HepG2 (cell line): ENCODE measurements around the gene CMTM8. TPM values are rescaled to one million over a fixed set of nuclear protein-coding genes. Genes with fewer than 3 reads are reported as not detected.

Experiments
- ATAC-seq: fragments of 200-7000 bp; cut with Tn5 transposase; 3 replicates; pipeline ENCODE4 v1.9.1; 2020; ENCODE audit warnings: mild to moderate bottlenecking, moderate library complexity
- BruUV-seq: library from RNA; stranded (reverse); fragments of 400-500 nt; replicated peaks from 2 replicates; lab custom pipeline; 2021; lab: Mats Ljungman, UMichigan
- CTCF ChIA-PET: fragments of 300-600 bp; formaldehyde crosslinking; extraction: SDS; loops from one replicate; lab custom pipeline; 2021; ENCODE audit warnings: low total read pairs, inconsistent platforms, low intra/inter-chr PET ratio; lab: Yijun Ruan, JAX
- POLR2A ChIA-PET: fragments of 350-600 bp; sonication (Branson Sonifier 250); formaldehyde crosslinking; loops from one replicate; lab custom pipeline; 2020; ENCODE audit warnings: antibody characterized with exemption, inconsistent platforms; lab: Yijun Ruan, JAX
- DNase-seq: peaks from one replicate; pipeline ENCODE4 v3.0.0-alpha.2; 2015; ENCODE audit warnings: low spot score
- FAIRE-seq: peaks from 3 replicates; lab custom pipeline; 2011; peaks lifted over from hg19 to GRCh38; lab: Jason Lieb, UNC
- H2AFZ ChIP-seq: one replicate; pipeline ENCODE4 v1.6.1; 2011; ENCODE audit warnings: low read length, inconsistent platforms
- H3K27ac ChIP-seq: fragments of 300-600 bp; 3 replicates; pipeline ENCODE4 v1.8.0; 2011; ENCODE audit warnings: mixed run types, mild to moderate bottlenecking, mixed read lengths, low read length, inconsistent platforms; ENCODE audit not compliant: insufficient read depth; ENCODE audit errors: extremely low read length
- H3K27me3 ChIP-seq, 2 experiments: fragments of 200-600 bp in 1 of 2; 2 replicates in 1 of 2; 3 replicates in 1 of 2; pipeline versions ENCODE4 v1.6.0 to v1.8.0; 2011; ENCODE audit warnings: low read length in 2 of 2, mild to moderate bottlenecking in 2 of 2, moderate library complexity in 2 of 2, inconsistent platforms in 1 of 2; ENCODE audit not compliant: insufficient read depth in 2 of 2, control insufficient read depth in 1 of 2
- H3K36me3 ChIP-seq, 2 experiments: fragments of 200-600 bp in 1 of 2; replicated peaks in 1 of 2; 2 replicates in 1 of 2; 3 replicates in 1 of 2; pipeline versions ENCODE4 v1.5.1 to v1.8.0; 2011; ENCODE audit warnings: low read length in 2 of 2, inconsistent platforms in 1 of 2; ENCODE audit not compliant: insufficient read depth in 2 of 2, control insufficient read depth in 1 of 2
- H3K4me1 ChIP-seq: 2 replicates; pipeline ENCODE4 v1.5.1; 2012; ENCODE audit warnings: low read length, inconsistent platforms; ENCODE audit not compliant: insufficient read depth
- H3K4me2 ChIP-seq: 2 replicates; pipeline ENCODE4 v1.6.0; 2011; ENCODE audit warnings: low read depth, low read length, inconsistent platforms
- H3K4me3 ChIP-seq, 3 experiments: fragments of 200-600 bp in 1 of 3; sonication (generic), shearing (Covaris generic) in 1 of 3; replicated peaks in 1 of 3; 2 replicates each; pipeline ENCODE4 v1.5.1; 2011 to 2016; ENCODE audit warnings: low read length in 3 of 3, inconsistent platforms in 2 of 3, low read depth in 2 of 3, mild to moderate bottlenecking in 2 of 3, control low read depth in 1 of 3, mixed read lengths in 1 of 3; ENCODE audit not compliant: insufficient read depth in 1 of 3
- H3K79me2 ChIP-seq: one replicate; pipeline ENCODE4 v1.6.1; 2011; ENCODE audit warnings: low read length, inconsistent platforms; ENCODE audit not compliant: insufficient read depth
- H3K9ac ChIP-seq: 2 replicates; pipeline ENCODE4 v1.6.0; 2011; ENCODE audit warnings: mild to moderate bottlenecking, low read depth, low read length, inconsistent platforms; ENCODE audit not compliant: insufficient read depth
- H3K9me3 ChIP-seq: 2 replicates; pipeline ENCODE4 v1.5.1; 2012; ENCODE audit warnings: mild to moderate bottlenecking, low read length
- H4K20me1 ChIP-seq: 2 replicates; pipeline ENCODE4 v1.6.0; 2011; ENCODE audit warnings: inconsistent platforms, mild to moderate bottlenecking, low read length, moderate library complexity; ENCODE audit not compliant: insufficient read depth
- DNMT3B ChIP-seq: conservative IDR thresholded peaks from 2 replicates; pipeline ENCODE4 v1.6.1; 2016; ENCODE audit warnings: missing biosample characterization, control low read depth
- ETS1 ChIP-seq: sonication (generic); formaldehyde crosslinking; IDR thresholded peaks from 2 replicates; pipeline ENCODE4 v1.4.0; 2020; ENCODE audit warnings: missing genetic modification reagents
- FOSL2 ChIP-seq: sonication (generic); formaldehyde crosslinking; IDR thresholded peaks from 2 replicates; pipeline ENCODE4 v1.4.0; 2020; ENCODE audit warnings: missing genetic modification reagents
- RORA ChIP-seq: sonication (generic); formaldehyde crosslinking; IDR thresholded peaks from 2 replicates; pipeline ENCODE4 v1.5.0; 2020; ENCODE audit warnings: mild to moderate bottlenecking, missing genetic modification reagents, moderate library complexity
- RXRB ChIP-seq: IDR thresholded peaks from 2 replicates; pipeline ENCODE4 v1.6.1; 2016; ENCODE audit warnings: borderline replicate concordance, missing genetic modification reagents, missing compliant biosample characterization
- WGBS: methylation state at CpG from one replicate; pipeline ENCODE4 v1.1.6; 2017; ENCODE audit warnings: low lambda C conversion rate; 5-methylcytosine and 5-hydroxymethylcytosine counted together
- in situ Hi-C: cut with HindIII; loops from 2 replicates; pipeline ENCODE4 v1.10.0; 2017; ENCODE audit warnings: low pct_unique_long_range_greater_than_20kb; ENCODE audit not compliant: extremely low pct_ligation_motif_present
- intact Hi-C: fragments of 100-400 bp; cut with micrococcal nuclease; formaldehyde crosslinking; loops from one replicate; pipeline ENCODE4 v1.10.0; 2022; ENCODE audit not compliant: unreplicated experiment
- polyA plus RNA-seq, 8 experiments: library from polyadenylated mRNA; depleted of rRNA in 3 of 8; stranded (reverse) in 7 of 8; unstranded in 1 of 8; fragments of >200 nt; fragmentation: Illumina TruSeq in 4 of 8; extraction: Trizol in 4 of 8; gene quantifications; 2 replicates each; pipeline versions ENCODE4 v1.2.1 to v1.2.3, GENCODE V29; 2011 to 2016; ENCODE audit warnings: low read depth in 4 of 8, missing spikeins in 1 of 8, mixed read lengths in 1 of 8; ENCODE audit not compliant: insufficient read depth in 1 of 8
- total RNA-seq, 5 experiments: library from RNA; depleted of rRNA; stranded (reverse); fragments of >200 nt; fragmentation: Illumina TruSeq; extraction: Trizol; gene quantifications; 2 replicates each; pipeline ENCODE4 v1.2.3, GENCODE V29; 2016; ENCODE audit warnings: low read depth in 1 of 5

Gene CMTM8
- total and polyA plus RNA-seq, 2 of the 13 experiments (the other 11 are each of a cell fraction or from before 2014, with no cell fraction given) = 8.9 to 15.8 TPM

GRCh38 chr3:32313723-32314473, 75.4 kb downstream of the CMTM8 start:
- in situ Hi-C loops = no loop called here
- Histone ChIP-seq H3K9ac (no peak overlapping the region), H2AFZ (no peak overlapping the region), H3K27me3 (no peaks in the 10 kb centered on the region), H3K4me1 (peaks cover 77% of the 10 kb centered on the region), H3K79me2 (peaks cover 6% of the 10 kb centered on the region), H3K27ac (no peak overlapping the region), H4K20me1 (0 out of 2 replicates have a peak, but pooled peaks cover 3% of the 10 kb centered on the region), H3K4me3 (no peak overlapping the region), H3K9me3 (no peaks in the 10 kb centered on the region), H3K36me3 (no peaks in the 10 kb centered on the region), H3K4me2 (no peak overlapping the region)
- ATAC-seq (no peak), DNase-seq (no peak), FAIRE-seq (no peak)
- WGBS = 63% methylated on average over 5 of the region's 5 CpGs
- ChIA-PET CTCF (no interaction called here), POLR2A (no interaction called here)
- intact Hi-C loops = no loop called here
- TF ChIP-seq RXRB (no peak), FOSL2 (CRISPR knock-in tag) (0 out of 2 replicates have a peak, but pooled peaks have one; percentile 32), DNMT3B (CRISPR knock-in tag) (no peak), RORA (CRISPR knock-in tag) (no peak)
- BruUV-seq = no TSS peak

- no peak for TF ChIP-seq ETS1
- FAIRE-seq (no peak), ATAC-seq (no peak), DNase-seq (no peak)
- Histone ChIP-seq H3K27me3 (no peaks in the 10 kb centered on the region), H3K4me1 (peaks cover 66% of the 10 kb centered on the region), H3K9me3 (no peaks in the 10 kb centered on the region), H4K20me1 (0 out of 2 replicates have a peak, but pooled peaks cover 3% of the 10 kb centered on the region), H3K4me2 (no peak overlapping the region), H3K79me2 (peaks cover 4% of the 10 kb centered on the region), H2AFZ (no peak overlapping the region), H3K36me3 (no peaks in the 10 kb centered on the region), H3K27ac (no peak overlapping the region), H3K4me3 (no peak overlapping the region), H3K9ac (no peak overlapping the region)
- 100% methylated on average over 3 of the region's 3 CpGs for WGBS
- ChIA-PET POLR2A (no interaction called here), CTCF (no interaction called here)
- in situ Hi-C loops (no loop called here), intact Hi-C loops (no loop called here)
- no TSS peak for BruUV-seq
Measured at GRCh38 chr3:32315441-32315840, 77.0 kb downstream of the CMTM8 start.
